ENCODE results near the gene MCF2L.
"Not testable (repeated sequence)": the region's sequence is repeated elsewhere in the genome, so short reads cannot be mapped to it uniquely, and the experiment has no call there.

Gene MCF2L

GRCh38 chr13:113109151-113110047 is 140.4 kb downstream of the MCF2L start:
- peaks cover under 1% of the 10 kb centered on the region; the same call in 1 of the 2 replicates for H3K9me3 ChIP-seq (ENCODE audit: control insufficient read depth, insufficient read depth, low read depth, low read length)
- H3K4me3 ChIP-seq (ENCODE audit: low read depth, low read length) = peak overlapping the region; percentile 69
- no peaks in the 10 kb centered on the region for H3K36me3 ChIP-seq (ENCODE audit: control insufficient read depth, insufficient read depth, low read length)
- peaks cover 48% of the 10 kb centered on the region for H3K27me3 ChIP-seq (ENCODE audit: control insufficient read depth, insufficient read depth, low read length)
- H3K9ac ChIP-seq (ENCODE audit: low read length) = peak overlapping the region; percentile 61
- H3K4me1 ChIP-seq (ENCODE audit: control insufficient read depth, insufficient read depth, low read length) = peaks cover 9% of the 10 kb centered on the region
- no peak overlapping the region for H3K27ac ChIP-seq (ENCODE audit: low read depth, low read length)

GRCh38 chr13:113110048-113110851 is 141.2 kb downstream of the MCF2L start:
- peaks cover 4% of the 10 kb centered on the region; the same call in 1 of the 2 replicates for H3K9me3 ChIP-seq (ENCODE audit: control insufficient read depth, insufficient read depth, low read depth, low read length)
- H3K4me3 ChIP-seq (ENCODE audit: low read depth, low read length) = peak overlapping the region; percentile 69
- H3K4me1 ChIP-seq (ENCODE audit: control insufficient read depth, insufficient read depth, low read length) = peaks cover 9% of the 10 kb centered on the region
- H3K27ac ChIP-seq (ENCODE audit: low read depth, low read length) = no peak overlapping the region
- peaks cover 57% of the 10 kb centered on the region for H3K27me3 ChIP-seq (ENCODE audit: control insufficient read depth, insufficient read depth, low read length)
- no peaks in the 10 kb centered on the region for H3K36me3 ChIP-seq (ENCODE audit: control insufficient read depth, insufficient read depth, low read length)
- H3K9ac ChIP-seq (ENCODE audit: low read length) = peak overlapping the region; percentile 61

- Histone ChIP-seq H3K27me3 (ENCODE audit: control insufficient read depth, insufficient read depth, low read length) (peaks cover 60% of the 10 kb centered on the region), H3K9me3 (ENCODE audit: control insufficient read depth, insufficient read depth, low read depth, low read length) (peaks cover 4% of the 10 kb centered on the region; the same call in 1 of the 2 replicates), H3K4me3 (ENCODE audit: low read depth, low read length) (peak overlapping the region; percentile 69), H3K27ac (ENCODE audit: low read depth, low read length) (no peak overlapping the region), H3K4me1 (ENCODE audit: control insufficient read depth, insufficient read depth, low read length) (0 out of 2 replicates have a peak, but pooled peaks cover 4% of the 10 kb centered on the region), H3K36me3 (ENCODE audit: control insufficient read depth, insufficient read depth, low read length) (no peaks in the 10 kb centered on the region), H3K9ac (ENCODE audit: low read length) (peak overlapping the region; percentile 39)
Measured at GRCh38 chr13:113110852-113111315, 141.9 kb downstream of the MCF2L start.

GRCh38 chr13:113111821-113112220 is 142.8 kb downstream of the MCF2L start:
- not testable (repeated sequence) for H3K4me3 ChIP-seq (ENCODE audit: low read depth, low read length); H3K9me3 ChIP-seq (ENCODE audit: control insufficient read depth, insufficient read depth, low read depth, low read length); H3K9ac ChIP-seq (ENCODE audit: low read length); H3K4me1 ChIP-seq (ENCODE audit: control insufficient read depth, insufficient read depth, low read length); H3K36me3 ChIP-seq (ENCODE audit: control insufficient read depth, insufficient read depth, low read length); H3K27ac ChIP-seq (ENCODE audit: low read depth, low read length)
- H3K27me3 ChIP-seq (ENCODE audit: control insufficient read depth, insufficient read depth, low read length) = peaks cover 60% of the 10 kb centered on the region

GRCh38 chr13:113112475-113112874 is 143.5 kb downstream of the MCF2L start:
- not testable (repeated sequence) for H3K27ac ChIP-seq (ENCODE audit: low read depth, low read length); H3K36me3 ChIP-seq (ENCODE audit: control insufficient read depth, insufficient read depth, low read length); H3K9me3 ChIP-seq (ENCODE audit: control insufficient read depth, insufficient read depth, low read depth, low read length); H3K4me3 ChIP-seq (ENCODE audit: low read depth, low read length); H3K9ac ChIP-seq (ENCODE audit: low read length); H3K4me1 ChIP-seq (ENCODE audit: control insufficient read depth, insufficient read depth, low read length)
- H3K27me3 ChIP-seq (ENCODE audit: control insufficient read depth, insufficient read depth, low read length) = peaks cover 60% of the 10 kb centered on the region

- H3K27ac ChIP-seq (ENCODE audit: low read depth, low read length) = no peak overlapping the region
- H3K4me1 ChIP-seq (ENCODE audit: control insufficient read depth, insufficient read depth, low read length) = peaks cover 4% of the 10 kb centered on the region; the same call in 1 of the 2 replicates
- peaks cover 60% of the 10 kb centered on the region for H3K27me3 ChIP-seq (ENCODE audit: control insufficient read depth, insufficient read depth, low read length)
- H3K4me3 ChIP-seq (ENCODE audit: low read depth, low read length) = no peak overlapping the region
- H3K9me3 ChIP-seq (ENCODE audit: control insufficient read depth, insufficient read depth, low read depth, low read length) = peaks cover 4% of the 10 kb centered on the region; the same call in 1 of the 2 replicates
- H3K9ac ChIP-seq (ENCODE audit: low read length) = no peak overlapping the region
- no peaks in the 10 kb centered on the region for H3K36me3 ChIP-seq (ENCODE audit: control insufficient read depth, insufficient read depth, low read length)
Measured at GRCh38 chr13:113112893-113113845, 144.2 kb downstream of the MCF2L start.

GRCh38 chr13:113113846-113114271 is 144.8 kb downstream of the MCF2L start:
- peaks cover 4% of the 10 kb centered on the region; the same call in 1 of the 2 replicates for H3K9me3 ChIP-seq (ENCODE audit: control insufficient read depth, insufficient read depth, low read depth, low read length)

GRCh38 chr13:113114511-113115362 is 145.7 kb downstream of the MCF2L start:
- Histone ChIP-seq H3K27ac (ENCODE audit: low read depth, low read length) (no peak overlapping the region), H3K36me3 (ENCODE audit: control insufficient read depth, insufficient read depth, low read length) (no peaks in the 10 kb centered on the region), H3K27me3 (ENCODE audit: control insufficient read depth, insufficient read depth, low read length) (peaks cover 52% of the 10 kb centered on the region), H3K4me3 (ENCODE audit: low read depth, low read length) (no peak overlapping the region), H3K9ac (ENCODE audit: low read length) (no peak overlapping the region), H3K4me1 (ENCODE audit: control insufficient read depth, insufficient read depth, low read length) (peaks cover 4% of the 10 kb centered on the region; the same call in 1 of the 2 replicates), H3K9me3 (ENCODE audit: control insufficient read depth, insufficient read depth, low read depth, low read length) (peaks cover 4% of the 10 kb centered on the region; the same call in 1 of the 2 replicates)

More at GRCh38 chr13:113113846-113114271, 144.8 kb downstream of the MCF2L start:
- peaks cover 4% of the 10 kb centered on the region; the same call in 1 of the 2 replicates for H3K4me1 ChIP-seq (ENCODE audit: control insufficient read depth, insufficient read depth, low read length)
- H3K9ac ChIP-seq (ENCODE audit: low read length) = no peak overlapping the region
- peaks cover 60% of the 10 kb centered on the region for H3K27me3 ChIP-seq (ENCODE audit: control insufficient read depth, insufficient read depth, low read length)
- H3K4me3 ChIP-seq (ENCODE audit: low read depth, low read length) = no peak overlapping the region
- no peaks in the 10 kb centered on the region for H3K36me3 ChIP-seq (ENCODE audit: control insufficient read depth, insufficient read depth, low read length)
- H3K27ac ChIP-seq (ENCODE audit: low read depth, low read length) = no peak overlapping the region

GRCh38 chr13:113115363-113116205 is 146.6 kb downstream of the MCF2L start:
- H3K4me3 ChIP-seq (ENCODE audit: low read depth, low read length) = no peak overlapping the region
- peaks cover 4% of the 10 kb centered on the region; the same call in 1 of the 2 replicates for H3K9me3 ChIP-seq (ENCODE audit: control insufficient read depth, insufficient read depth, low read depth, low read length)
- H3K9ac ChIP-seq (ENCODE audit: low read length) = no peak overlapping the region
- peaks cover 4% of the 10 kb centered on the region; the same call in 1 of the 2 replicates for H3K4me1 ChIP-seq (ENCODE audit: control insufficient read depth, insufficient read depth, low read length)
- no peak overlapping the region for H3K27ac ChIP-seq (ENCODE audit: low read depth, low read length)
- H3K27me3 ChIP-seq (ENCODE audit: control insufficient read depth, insufficient read depth, low read length) = peaks cover 43% of the 10 kb centered on the region
- no peaks in the 10 kb centered on the region for H3K36me3 ChIP-seq (ENCODE audit: control insufficient read depth, insufficient read depth, low read length)
